ENCODE data around the gene PGLYRP1.

PGLYRP1 gene

GRCh38 chr19:46023311-46023779, 492 bp upstream of the PGLYRP1 start:
- no peak overlapping the region for H2BK5ac ChIP-seq (ENCODE audit: low read depth, low read length, poor library complexity)
- no peak overlapping the region for H2BK120ac ChIP-seq (ENCODE audit: insufficient read depth, low read length, poor library complexity)
- H3K18ac ChIP-seq (ENCODE audit: low read length) = no peak overlapping the region
- H4K12ac ChIP-seq (ENCODE audit: low read depth, low read length) = no peak overlapping the region
- no peak overlapping the region for H3K27ac ChIP-seq (ENCODE audit: low read depth, low read length)
- H4K91ac ChIP-seq (ENCODE audit: low read depth, low read length) = no peak overlapping the region
- H3K27me3 ChIP-seq (ENCODE audit: insufficient read depth, low read length) = no peaks in the 10 kb centered on the region
- H3K79me2 ChIP-seq (ENCODE audit: control insufficient read depth, insufficient read depth, low read length, poor library complexity) = no peaks in the 10 kb centered on the region
- no peaks in the 10 kb centered on the region for H3K9me3 ChIP-seq (ENCODE audit: insufficient read depth, low read depth, low read length)
- no peaks in the 10 kb centered on the region for H3K79me1 ChIP-seq (ENCODE audit: low read length)
- no CpG with 5 or more reads among the region's 11 CpGs for WGBS (ENCODE audit: extremely low coverage, insufficient coverage, insufficient read length)
- no peak overlapping the region for H2BK12ac ChIP-seq (ENCODE audit: low read length)
- H2AFZ ChIP-seq (ENCODE audit: insufficient read depth, low read length, poor library complexity) = no peak overlapping the region
- no peak overlapping the region for H2AK5ac ChIP-seq (ENCODE audit: low read length)
- no peak overlapping the region for H3K4me2 ChIP-seq (ENCODE audit: low read length)
- DNase-seq = no peak
- no peaks in the 10 kb centered on the region for H3K4me1 ChIP-seq (ENCODE audit: control insufficient read depth in 1 of 2, insufficient read depth in 2 of 2, low read length in 2 of 2)
- no peak overlapping the region for H3K9ac ChIP-seq (ENCODE audit: low read length)
- no peak overlapping the region for H3K14ac ChIP-seq (ENCODE audit: low read length)
- no peak overlapping the region for H3K4ac ChIP-seq (ENCODE audit: low read depth, low read length)
- no peak overlapping the region for H3K23ac ChIP-seq (ENCODE audit: low read length)
- peaks cover under 1% of the 10 kb centered on the region in 2 experiments for H3K36me3 ChIP-seq (ENCODE audit: control insufficient read depth in 1 of 2, insufficient read depth in 2 of 2, low read length in 2 of 2)
- no peak overlapping the region for H4K8ac ChIP-seq (ENCODE audit: low read depth, low read length)
- no peak overlapping the region for H3K4me3 ChIP-seq (ENCODE audit: low read depth, low read length)

DNA sequence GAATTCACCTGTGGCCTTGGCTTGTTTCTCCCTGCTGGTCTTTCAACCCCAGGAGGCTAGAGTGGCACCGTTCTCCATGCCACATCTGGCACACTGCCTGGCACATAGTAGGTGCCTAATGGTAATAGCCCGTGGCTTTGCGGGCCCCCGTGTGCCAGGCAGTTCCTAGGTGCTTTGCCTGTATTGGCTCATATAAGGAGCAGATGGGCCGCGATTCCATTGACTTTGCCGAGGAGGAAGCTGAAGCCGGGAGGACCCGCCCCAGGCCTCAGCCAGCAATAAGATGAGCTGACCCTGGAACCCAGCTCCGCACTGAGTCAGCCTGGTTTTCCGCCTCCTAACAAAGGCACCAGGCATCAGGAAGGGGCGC, 807 bp downstream of the PGLYRP1 start:
- H3K9ac ChIP-seq (ENCODE audit: low read length) = no peak overlapping the region
- no CpG with 5 or more reads among the region's 12 CpGs for WGBS (ENCODE audit: extremely low coverage, insufficient coverage, insufficient read length)

GRCh38 chr19:46021531-46022041, 1.3 kb downstream of the PGLYRP1 start:
- no peaks in the 10 kb centered on the region for H3K79me2 ChIP-seq (ENCODE audit: control insufficient read depth, insufficient read depth, low read length, poor library complexity)
- no peak overlapping the region for H3K27ac ChIP-seq (ENCODE audit: low read depth, low read length)
- no peaks in the 10 kb centered on the region for H3K9me3 ChIP-seq (ENCODE audit: insufficient read depth, low read depth, low read length)

More for the DNA sequence above, 807 bp downstream of the PGLYRP1 start:
- no peak overlapping the region for H2AK5ac ChIP-seq (ENCODE audit: low read length)
- H3K27me3 ChIP-seq (ENCODE audit: insufficient read depth, low read length) = no peaks in the 10 kb centered on the region
- H3K18ac ChIP-seq (ENCODE audit: low read length) = no peak overlapping the region
- H3K4me1 ChIP-seq (ENCODE audit: control insufficient read depth in 1 of 2, insufficient read depth in 2 of 2, low read length in 2 of 2) = no peaks in the 10 kb centered on the region
- no peak overlapping the region for H3K27ac ChIP-seq (ENCODE audit: low read depth, low read length)
- H3K14ac ChIP-seq (ENCODE audit: low read length) = no peak overlapping the region
- no peak overlapping the region for H2BK5ac ChIP-seq (ENCODE audit: low read depth, low read length, poor library complexity)
- no peak overlapping the region for H4K8ac ChIP-seq (ENCODE audit: low read depth, low read length)
- no peak overlapping the region for H3K23ac ChIP-seq (ENCODE audit: low read length)
- no peaks in the 10 kb centered on the region for H3K79me1 ChIP-seq (ENCODE audit: low read length)
- H4K91ac ChIP-seq (ENCODE audit: low read depth, low read length) = no peak overlapping the region
- no peaks in the 10 kb centered on the region for H3K9me3 ChIP-seq (ENCODE audit: insufficient read depth, low read depth, low read length)
- H3K79me2 ChIP-seq (ENCODE audit: control insufficient read depth, insufficient read depth, low read length, poor library complexity) = no peaks in the 10 kb centered on the region
- H2AFZ ChIP-seq (ENCODE audit: insufficient read depth, low read length, poor library complexity) = no peak overlapping the region
- no peak overlapping the region for H2BK120ac ChIP-seq (ENCODE audit: insufficient read depth, low read length, poor library complexity)
- peaks cover 4 to 9% of the 10 kb centered on the region in 2 experiments for H3K36me3 ChIP-seq (ENCODE audit: control insufficient read depth in 1 of 2, insufficient read depth in 2 of 2, low read length in 2 of 2)
- H2BK12ac ChIP-seq (ENCODE audit: low read length) = no peak overlapping the region
- no peak overlapping the region for H3K4me3 ChIP-seq (ENCODE audit: low read depth, low read length)
- H4K12ac ChIP-seq (ENCODE audit: low read depth, low read length) = no peak overlapping the region
- DNase-seq = no peak
- no peak overlapping the region for H3K4ac ChIP-seq (ENCODE audit: low read depth, low read length)
- no peak overlapping the region for H3K4me2 ChIP-seq (ENCODE audit: low read length)

DNA sequence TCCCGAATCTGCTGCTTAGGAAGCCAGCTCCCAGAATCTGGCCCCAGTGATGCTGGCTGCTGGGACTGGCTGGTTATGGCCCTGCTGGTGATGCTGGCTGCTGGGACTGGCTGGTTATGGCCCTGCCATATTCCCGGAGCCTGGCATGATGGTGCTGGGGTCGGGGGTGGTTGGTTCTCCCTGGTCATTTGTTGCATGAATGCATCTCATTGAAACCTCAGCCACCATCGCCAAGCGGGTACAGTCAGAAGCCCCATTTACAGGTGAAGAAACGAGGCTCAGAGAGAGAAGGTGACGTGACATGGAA, 2.1 kb downstream of the PGLYRP1 start:
- Histone ChIP-seq H3K14ac (ENCODE audit: low read length) (no peak overlapping the region), H4K12ac (ENCODE audit: low read depth, low read length) (no peak overlapping the region), H3K9ac (ENCODE audit: low read length) (no peak overlapping the region), H3K79me1 (ENCODE audit: low read length) (no peaks in the 10 kb centered on the region), H3K27me3 (ENCODE audit: insufficient read depth, low read length) (peaks cover 8% of the 10 kb centered on the region), H4K8ac (ENCODE audit: low read depth, low read length) (no peak overlapping the region), H2BK120ac (ENCODE audit: insufficient read depth, low read length, poor library complexity) (no peak overlapping the region), H3K9me3 (ENCODE audit: insufficient read depth, low read depth, low read length) (no peaks in the 10 kb centered on the region), H3K4me2 (ENCODE audit: low read length) (no peak overlapping the region), H2BK12ac (ENCODE audit: low read length) (no peak overlapping the region), H3K4me3 (ENCODE audit: low read depth, low read length) (no peak overlapping the region), H2BK5ac (ENCODE audit: low read depth, low read length, poor library complexity) (no peak overlapping the region), H3K4me1 (ENCODE audit: control insufficient read depth in 1 of 2, insufficient read depth in 2 of 2, low read length in 2 of 2) (peaks cover 8% of the 10 kb centered on the region in 2 experiments), H2AFZ (ENCODE audit: insufficient read depth, low read length, poor library complexity) (no peak overlapping the region), H3K4ac (ENCODE audit: low read depth, low read length) (no peak overlapping the region), H3K79me2 (ENCODE audit: control insufficient read depth, insufficient read depth, low read length, poor library complexity) (peaks cover 2% of the 10 kb centered on the region), H3K23ac (ENCODE audit: low read length) (no peak overlapping the region), H4K91ac (ENCODE audit: low read depth, low read length) (no peak overlapping the region), H3K18ac (ENCODE audit: low read length) (no peak overlapping the region), H2AK5ac (ENCODE audit: low read length) (no peak overlapping the region), H3K36me3 (ENCODE audit: control insufficient read depth in 1 of 2, insufficient read depth in 2 of 2, low read length in 2 of 2) (peaks cover 4 to 9% of the 10 kb centered on the region in 2 experiments), H3K27ac (ENCODE audit: low read depth, low read length) (no peak overlapping the region)
- no CpG with 5 or more reads among the region's 7 CpGs for WGBS (ENCODE audit: extremely low coverage, insufficient coverage, insufficient read length)
- DNase-seq = no peak

More at GRCh38 chr19:46021531-46022041, 1.3 kb downstream of the PGLYRP1 start:
- no peaks in the 10 kb centered on the region for H3K79me1 ChIP-seq (ENCODE audit: low read length)
- no CpG with 5 or more reads among the region's 11 CpGs for WGBS (ENCODE audit: extremely low coverage, insufficient coverage, insufficient read length)
- H2AK5ac ChIP-seq (ENCODE audit: low read length) = no peak overlapping the region
- H4K91ac ChIP-seq (ENCODE audit: low read depth, low read length) = no peak overlapping the region
- H3K9ac ChIP-seq (ENCODE audit: low read length) = no peak overlapping the region
- no peak overlapping the region for H2AFZ ChIP-seq (ENCODE audit: insufficient read depth, low read length, poor library complexity)
- no peak overlapping the region for H2BK12ac ChIP-seq (ENCODE audit: low read length)
- H2BK120ac ChIP-seq (ENCODE audit: insufficient read depth, low read length, poor library complexity) = no peak overlapping the region
- H3K4me1 ChIP-seq (ENCODE audit: control insufficient read depth in 1 of 2, insufficient read depth in 2 of 2, low read length in 2 of 2) = peaks cover under 1% of the 10 kb centered on the region in 2 experiments
- no peak overlapping the region for H3K4me3 ChIP-seq (ENCODE audit: low read depth, low read length)
- no peak for DNase-seq
- H3K23ac ChIP-seq (ENCODE audit: low read length) = no peak overlapping the region
- H4K8ac ChIP-seq (ENCODE audit: low read depth, low read length) = no peak overlapping the region
- H3K4me2 ChIP-seq (ENCODE audit: low read length) = no peak overlapping the region
- H2BK5ac ChIP-seq (ENCODE audit: low read depth, low read length, poor library complexity) = no peak overlapping the region
- no peak overlapping the region for H4K12ac ChIP-seq (ENCODE audit: low read depth, low read length)
- H3K27me3 ChIP-seq (ENCODE audit: insufficient read depth, low read length) = no peaks in the 10 kb centered on the region
- no peak overlapping the region for H3K14ac ChIP-seq (ENCODE audit: low read length)
- peaks cover 4 to 9% of the 10 kb centered on the region in 2 experiments for H3K36me3 ChIP-seq (ENCODE audit: control insufficient read depth in 1 of 2, insufficient read depth in 2 of 2, low read length in 2 of 2)
- H3K4ac ChIP-seq (ENCODE audit: low read depth, low read length) = no peak overlapping the region
- no peak overlapping the region for H3K18ac ChIP-seq (ENCODE audit: low read length)
